WERI-Rb-1 (cell line): ENCODE measurements around the gene VSIR.

Source experiments
- DNase-seq: peaks from one replicate; pipeline ENCODE4 v3.0.0-alpha.2; 2020
- H3K27ac ChIP-seq: fragments of 250-450 bp; sonication (Bioruptor Pico); 2 replicates; pipeline ENCODE4 v1.5.1; 2020; ENCODE audit warnings: mild to moderate bottlenecking, moderate library complexity
- H3K27me3 ChIP-seq: fragments of 250-450 bp; sonication (Bioruptor Pico); 2 replicates; pipeline ENCODE4 v1.5.1; 2021; ENCODE audit warnings: mild to moderate bottlenecking, low read depth, moderate library complexity; ENCODE audit not compliant: insufficient read depth, severe bottlenecking
- H3K36me3 ChIP-seq: fragments of 250-450 bp; sonication (Bioruptor Pico); 2 replicates; pipeline ENCODE4 v1.5.1; 2020; ENCODE audit warnings: mild to moderate bottlenecking, moderate library complexity
- H3K4me3 ChIP-seq: 2 replicates; pipeline ENCODE4 v1.5.1; 2011; ENCODE audit warnings: low read depth, mild to moderate bottlenecking, control low read depth, low read length
- H3K9me3 ChIP-seq: fragments of 250-450 bp; sonication (Bioruptor Pico); 2 replicates; pipeline ENCODE4 v1.5.1; 2021; ENCODE audit warnings: mild to moderate bottlenecking, moderate library complexity; ENCODE audit not compliant: severe bottlenecking
- TF ChIP-seq, protein P1 (sequence below): IDR thresholded peaks from 2 replicates; pipeline ENCODE4 v1.5.1; 2011; ENCODE audit warnings: low read depth, mild to moderate bottlenecking, control low read depth, inconsistent platforms, low read length

The VSIR gene

DNA sequence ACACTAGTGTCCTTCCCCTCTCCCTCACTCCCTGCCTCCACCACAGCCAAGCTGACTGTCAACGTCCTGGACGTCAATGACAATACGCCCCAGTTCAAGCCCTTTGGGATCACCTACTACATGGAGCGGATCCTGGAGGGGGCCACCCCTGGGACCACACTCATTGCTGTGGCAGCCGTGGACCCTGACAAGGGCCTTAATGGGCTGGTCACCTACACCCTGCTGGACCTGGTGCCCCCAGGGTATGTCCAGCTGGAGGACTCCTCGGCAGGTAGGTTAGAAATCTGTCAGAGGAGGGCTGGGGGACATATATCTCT, 24.9 kb upstream of the VSIR start:
- Histone ChIP-seq H3K27ac (no peak overlapping the region), H3K36me3 (peaks cover 31% of the 10 kb centered on the region), H3K4me3 (no peak overlapping the region), H3K27me3 (no peaks in the 10 kb centered on the region), H3K9me3 (no peaks in the 10 kb centered on the region)
- TF ChIP-seq, protein P1, sequence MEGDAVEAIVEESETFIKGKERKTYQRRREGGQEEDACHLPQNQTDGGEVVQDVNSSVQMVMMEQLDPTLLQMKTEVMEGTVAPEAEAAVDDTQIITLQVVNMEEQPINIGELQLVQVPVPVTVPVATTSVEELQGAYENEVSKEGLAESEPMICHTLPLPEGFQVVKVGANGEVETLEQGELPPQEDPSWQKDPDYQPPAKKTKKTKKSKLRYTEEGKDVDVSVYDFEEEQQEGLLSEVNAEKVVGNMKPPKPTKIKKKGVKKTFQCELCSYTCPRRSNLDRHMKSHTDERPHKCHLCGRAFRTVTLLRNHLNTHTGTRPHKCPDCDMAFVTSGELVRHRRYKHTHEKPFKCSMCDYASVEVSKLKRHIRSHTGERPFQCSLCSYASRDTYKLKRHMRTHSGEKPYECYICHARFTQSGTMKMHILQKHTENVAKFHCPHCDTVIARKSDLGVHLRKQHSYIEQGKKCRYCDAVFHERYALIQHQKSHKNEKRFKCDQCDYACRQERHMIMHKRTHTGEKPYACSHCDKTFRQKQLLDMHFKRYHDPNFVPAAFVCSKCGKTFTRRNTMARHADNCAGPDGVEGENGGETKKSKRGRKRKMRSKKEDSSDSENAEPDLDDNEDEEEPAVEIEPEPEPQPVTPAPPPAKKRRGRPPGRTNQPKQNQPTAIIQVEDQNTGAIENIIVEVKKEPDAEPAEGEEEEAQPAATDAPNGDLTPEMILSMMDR: no peak
- DNase-seq: no peak

DNA sequence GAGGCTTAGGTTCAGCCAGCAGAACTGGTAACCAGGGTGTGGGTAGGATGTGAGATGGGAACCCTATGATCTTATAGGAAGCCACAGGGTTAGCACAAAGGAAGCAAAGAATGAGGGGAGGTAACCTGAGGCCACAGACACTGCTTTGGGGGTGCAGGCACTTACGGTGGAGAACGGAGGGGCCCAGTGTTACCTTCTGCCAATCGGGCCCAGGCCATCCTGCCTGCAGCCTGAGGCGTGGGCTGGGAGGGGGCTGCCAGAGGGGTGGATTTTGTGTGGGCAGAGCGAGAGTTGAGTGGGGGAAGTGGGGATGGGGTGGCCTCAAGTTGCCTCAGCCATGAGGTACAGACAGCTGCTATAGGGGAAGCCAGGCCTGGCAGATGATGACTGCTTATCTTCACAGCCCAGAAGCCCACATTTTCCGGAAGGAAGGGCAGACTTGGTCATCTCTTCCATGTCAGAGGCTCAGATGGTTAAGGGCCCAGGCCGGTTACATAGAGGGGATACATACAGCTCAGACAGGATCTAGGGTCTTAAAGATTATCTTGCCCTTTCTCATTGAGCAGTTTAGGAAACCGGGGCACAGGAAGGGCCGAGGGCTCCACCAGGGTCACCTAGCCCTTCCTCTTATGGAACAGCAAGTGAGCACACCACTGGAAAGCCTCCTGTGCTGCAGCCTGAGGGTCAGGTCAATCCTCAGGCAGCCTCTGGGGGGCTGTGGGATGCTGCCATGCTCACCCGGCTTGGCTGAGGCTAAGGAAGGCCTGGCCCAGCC, 24.4 kb upstream of the VSIR start:
- TF ChIP-seq, protein P1: no peak
- H3K36me3 ChIP-seq: peaks cover 29% of the 10 kb centered on the region
- DNase-seq: no peak
- no peaks in the 10 kb centered on the region for H3K27me3 ChIP-seq
- no peak overlapping the region for H3K4me3 ChIP-seq
- H3K27ac ChIP-seq: no peak overlapping the region
- H3K9me3 ChIP-seq: no peaks in the 10 kb centered on the region

- Histone ChIP-seq H3K27me3 (no peaks in the 10 kb centered on the region), H3K9me3 (no peaks in the 10 kb centered on the region), H3K4me3 (no peak overlapping the region), H3K27ac (no peak overlapping the region), H3K36me3 (peaks cover 28% of the 10 kb centered on the region)
- TF ChIP-seq, protein P1: no peak
- no peak for DNase-seq
These were observed 23.6 kb upstream of the VSIR start for GRCh38 chr10:71796749-71797405.

- TF ChIP-seq, protein P1: no peak
- no peak overlapping the region for H3K4me3 ChIP-seq
- DNase-seq: no peak
- no peak overlapping the region for H3K27ac ChIP-seq
- H3K36me3 ChIP-seq: peaks cover 20% of the 10 kb centered on the region
- no peaks in the 10 kb centered on the region for H3K27me3 ChIP-seq
- no peaks in the 10 kb centered on the region for H3K9me3 ChIP-seq
These were observed 21.9 kb upstream of the VSIR start for GRCh38 chr10:71795248-71795647.

- Histone ChIP-seq H3K9me3 (no peaks in the 10 kb centered on the region), H3K27ac (no peak overlapping the region), H3K27me3 (no peaks in the 10 kb centered on the region), H3K36me3 (peaks cover 9% of the 10 kb centered on the region), H3K4me3 (no peak overlapping the region)
- TF ChIP-seq, protein P1: no peak
- no peak for DNase-seq
These were observed 17.6 kb upstream of the VSIR start for GRCh38 chr10:71790749-71791440.
